HEK293T (cell line): ENCODE data around the gene LGSN.

Experiments used
- BHLHE40 ChIP-seq: fragments of 450-650 bp; IDR thresholded peaks from 2 replicates; pipeline ENCODE4 v1.6.1; 2016; ENCODE audit warnings: mild to moderate bottlenecking, moderate library complexity, borderline replicate concordance
- FOXA1 ChIP-seq: fragments of 450-650 bp; IDR thresholded peaks from 2 replicates; pipeline ENCODE4 v1.6.1; 2016; ENCODE audit warnings: mild to moderate bottlenecking
- L3MBTL2 ChIP-seq: fragments of 450-650 bp; conservative IDR thresholded peaks from 2 replicates; pipeline ENCODE4 v1.6.1; 2016; ENCODE audit warnings: mild to moderate bottlenecking
- LEF1 ChIP-seq: fragments of 450-650 bp; IDR thresholded peaks from 2 replicates; pipeline ENCODE4 v1.6.1; 2017; ENCODE audit warnings: mild to moderate bottlenecking, borderline replicate concordance
- NFRKB ChIP-seq: fragments of 450-650 bp; IDR thresholded peaks from 2 replicates; pipeline ENCODE4 v1.6.1; 2016; ENCODE audit warnings: mild to moderate bottlenecking, moderate library complexity
- SP1 ChIP-seq: fragments of 450-650 bp; IDR thresholded peaks from 2 replicates; pipeline ENCODE4 v1.6.1; 2017

DNA sequence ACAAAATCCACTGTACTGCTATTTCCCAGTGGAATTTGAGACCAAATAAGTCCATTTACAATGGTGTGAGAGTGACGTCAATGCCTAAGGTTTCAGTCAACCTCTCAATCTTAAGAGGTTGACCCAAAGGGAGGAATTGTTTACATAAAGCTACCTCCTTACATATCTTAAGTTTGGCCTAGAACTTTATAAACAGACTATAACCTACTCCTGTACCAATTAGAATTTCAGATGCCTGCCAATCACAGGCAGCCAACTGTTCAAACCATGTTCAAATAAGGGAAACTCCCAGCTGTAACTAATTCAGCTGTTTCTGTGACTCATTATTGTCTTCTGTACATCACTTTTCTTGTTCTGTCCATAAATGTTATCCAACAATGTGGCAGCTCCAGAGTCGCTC lies 14.5 kb downstream of the LGSN start:
- TF ChIP-seq FOXA1 (no peak), LEF1 (no peak), BHLHE40 (no peak), NFRKB (no peak), SP1 (no peak), L3MBTL2 (no peak)
